ENCODE data around the gene LGI1. TPM values are rescaled to one million over a fixed set of nuclear protein-coding genes. Genes with fewer than 3 reads are reported as not detected.

Gene LGI1
- total and polyA plus RNA-seq, 9 of the 15 experiments (the other 6 are each of a cell fraction or from before 2014, with no cell fraction given), result not detected

DNA sequence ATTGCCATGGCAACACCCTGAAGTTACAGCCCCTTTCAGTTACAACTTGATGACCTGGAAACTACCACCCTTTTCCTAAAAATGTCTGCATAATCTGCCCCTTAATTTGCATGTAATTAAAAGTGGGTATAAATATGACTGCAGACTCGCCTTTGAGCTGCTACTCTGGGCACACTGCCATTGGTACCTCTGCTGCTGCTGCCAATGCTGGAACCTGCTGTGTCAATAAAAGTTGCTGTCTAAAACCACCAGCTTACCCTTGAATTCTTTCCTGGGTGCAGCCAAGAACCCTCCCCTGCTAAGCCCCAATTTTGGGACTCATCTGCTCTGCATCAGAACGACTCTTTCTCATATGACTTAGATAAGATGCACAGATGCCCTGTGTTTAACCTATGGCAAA lies 45.1 kb upstream of the LGI1 start:
- FAIRE-seq (no peak), ATAC-seq (no peak), DNase-seq (ENCODE audit: extremely low read depth in 1 of 4, low spot score in 3 of 4) (no peak)
- intact Hi-C loops (cut with micrococcal nuclease) (no loop called here), in situ Hi-C loops (cut with MboI) (no loop called here)
- H3K79me2 ChIP-seq (ENCODE audit: control insufficient read depth, insufficient read depth, low read length), result no peaks in the 10 kb centered on the region
- peaks cover 0 to 3% of the 10 kb centered on the region in 2 experiments; a peak in 1 of 5 replicates for H3K27me3 ChIP-seq (ENCODE audit: control insufficient read depth in 2 of 2, insufficient read depth in 2 of 2, low read length in 2 of 2)
- H3K4me1 ChIP-seq (replicated peaks in 1 of 2; ENCODE audit: control insufficient read depth in 2 of 2, insufficient read depth in 2 of 2, low read length in 2 of 2), result no peaks in the 10 kb centered on the region
- no peak overlapping the region for H3K27ac ChIP-seq (ENCODE audit: extremely low read depth, low read depth, low read length)
- no TSS peak for BruUV-seq (replicated peaks)
- TF ChIP-seq PTTG1 (tag; IDR thresholded peaks at IDR 0.05; ENCODE audit: low read depth), result no peak
- TF ChIP-seq STAT5A (IDR thresholded peaks at IDR 0.05; ENCODE audit: borderline replicate concordance, low read length), result no peak
- no peak for TF ChIP-seq ETV6 (IDR thresholded peaks at IDR 0.05; ENCODE audit: borderline replicate concordance in 1 of 2, low read depth in 2 of 2, low read length in 1 of 2)
- no peak for TF ChIP-seq ETV6 (CRISPR knock-in tag; IDR thresholded peaks at IDR 0.05; ENCODE audit: borderline replicate concordance)
- no peak for TF ChIP-seq KLF16 (IDR thresholded peaks at IDR 0.05)
- no peak for TF ChIP-seq TAF15 (IDR thresholded peaks at IDR 0.05; ENCODE audit: low read depth, low read length)
- no peak for TF ChIP-seq ARID1B (IDR thresholded peaks at IDR 0.05)
- TF ChIP-seq ZKSCAN3 (CRISPR knock-in tag; IDR thresholded peaks at IDR 0.05), result no peak
- TF ChIP-seq JUND (IDR thresholded peaks at IDR 0.05; ENCODE audit: borderline replicate concordance, low read depth, low read length), result no peak
- no peak for TF ChIP-seq JUND (tag; IDR thresholded peaks at IDR 0.05; ENCODE audit: borderline replicate concordance, low read depth, low read length)
- TF ChIP-seq PRMT5 (CRISPR knock-in tag; IDR thresholded peaks at IDR 0.05), result no peak
- no peak for TF ChIP-seq RCOR1 (IDR thresholded peaks at IDR 0.05; ENCODE audit: borderline replicate concordance in 1 of 2, low read depth in 2 of 2, low read length in 2 of 2)
- no peak for TF ChIP-seq ZNF146 (CRISPR knock-in tag; IDR thresholded peaks at IDR 0.05; ENCODE audit: unreplicated experiment)
- no peak for TF ChIP-seq ZNF184 (CRISPR knock-in tag; IDR thresholded peaks at IDR 0.05)
- no peak for TF ChIP-seq DDX20 (tag; IDR thresholded peaks at IDR 0.05; ENCODE audit: low read depth)
- TF ChIP-seq ZZZ3 (IDR thresholded peaks at IDR 0.05), result no peak
- no peak for TF ChIP-seq ZNF445 (CRISPR knock-in tag; IDR thresholded peaks at IDR 0.05; ENCODE audit: low read depth)
- no peaks in the 10 kb centered on the region for H3K36me3 ChIP-seq (ENCODE audit: control insufficient read depth, insufficient read depth, low read length)
- H3K9ac ChIP-seq (ENCODE audit: insufficient read depth in 1 of 2, low read depth in 2 of 2, low read length in 2 of 2), result no peak overlapping the region
- ChIA-PET POLR2A (no interaction called here), CTCF (ENCODE audit: low intra/inter-chr PET ratio) (no interaction called here)
- H3K9me1 ChIP-seq (ENCODE audit: control insufficient read depth, insufficient read depth, low read length), result no peaks in the 10 kb centered on the region
- no peak overlapping the region for H3K4me3 ChIP-seq
- H3K4me2 ChIP-seq (ENCODE audit: insufficient read depth, low read length), result no peak overlapping the region
- H3K9me3 ChIP-seq (replicated peaks; ENCODE audit: control insufficient read depth, insufficient read depth, low read depth, low read length), result no peaks in the 10 kb centered on the region
- no peaks in the 10 kb centered on the region for H4K20me1 ChIP-seq (replicated peaks; ENCODE audit: control insufficient read depth, insufficient read depth, low read length)
- WGBS (ENCODE audit: insufficient coverage, low coverage, missing lambda C conversion rate), result 0% methylated on average over 2 of the region's 2 CpGs
- H2AFZ ChIP-seq (ENCODE audit: low read depth, low read length), result no peak overlapping the region

All from K562 (cell line).